ENCODE results near the gene KYAT1. TPM values are rescaled to one million over a fixed set of nuclear protein-coding genes. Genes with fewer than 3 reads are reported as not detected.
A peak's percentile ranks its signal among the peaks of the same experiment; 100 is the strongest.
"Not testable (repeated sequence)": the region's sequence is repeated elsewhere in the genome, so short reads cannot be mapped to it uniquely, and the experiment has no call there.

Gene KYAT1
- total RNA-seq, 1 experiment from 2014 or later: 11.7 TPM

DNA sequence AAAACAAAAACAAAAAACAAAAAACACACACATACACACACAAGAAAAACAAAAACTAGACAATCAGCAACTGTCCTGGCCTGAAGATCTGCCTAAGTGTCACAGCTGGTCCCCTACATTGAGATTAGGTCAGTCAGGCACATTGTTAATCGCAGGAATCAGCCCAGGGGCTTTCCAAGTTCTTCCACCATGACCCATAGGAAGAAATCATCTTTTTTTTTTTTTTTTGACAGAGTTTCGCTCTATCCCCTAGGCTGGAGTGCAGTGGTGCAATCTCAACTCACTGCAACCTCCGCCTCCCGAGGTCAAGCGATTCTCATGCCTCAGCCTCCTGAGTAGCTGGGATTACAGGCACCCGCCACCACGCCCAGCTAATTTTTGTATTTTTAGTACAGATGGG lies 38.6 kb downstream of the KYAT1 start:
- not testable (repeated sequence) for DNase-seq (ENCODE audit: extremely low read depth, low read depth)

DNA sequence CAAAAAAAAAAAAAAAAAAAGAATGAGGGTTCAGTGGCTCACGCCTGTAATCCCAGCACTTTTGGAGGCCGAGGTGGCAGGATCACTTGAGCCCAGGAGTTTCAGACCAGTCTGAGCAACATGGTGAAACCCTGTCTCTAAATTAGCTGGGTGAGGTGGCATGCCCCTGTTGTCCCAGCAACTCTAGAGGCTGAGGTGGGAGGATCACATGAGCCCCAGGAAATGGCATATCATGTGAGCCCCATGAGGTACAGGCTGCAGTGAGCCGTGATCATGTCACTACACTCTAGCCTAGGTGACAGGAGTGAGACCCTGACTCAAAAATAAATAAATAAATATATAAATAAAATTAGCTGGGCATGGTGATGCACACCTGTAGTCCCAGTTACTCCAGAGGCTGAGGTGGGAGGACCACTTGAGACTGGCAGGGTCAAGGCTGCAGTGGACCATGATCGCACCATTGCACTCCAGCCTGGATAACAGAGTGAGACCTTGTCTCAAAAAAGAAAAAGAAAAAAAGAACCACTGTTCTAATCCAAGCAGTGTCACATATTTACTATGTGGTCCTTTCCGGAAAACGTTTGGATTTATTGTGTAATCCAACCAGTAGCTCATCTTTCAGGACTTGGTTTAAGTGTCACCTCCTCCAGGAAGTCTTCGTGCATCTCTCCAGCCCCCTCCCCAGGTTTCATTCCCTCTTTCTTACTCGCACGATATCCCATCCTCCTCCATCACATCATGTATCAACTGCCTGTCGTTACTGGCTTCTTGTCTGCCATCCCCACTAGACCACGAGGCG lies 39.9 kb downstream of the KYAT1 start:
- DNase-seq (ENCODE audit: extremely low read depth, low read depth): no peak

DNA sequence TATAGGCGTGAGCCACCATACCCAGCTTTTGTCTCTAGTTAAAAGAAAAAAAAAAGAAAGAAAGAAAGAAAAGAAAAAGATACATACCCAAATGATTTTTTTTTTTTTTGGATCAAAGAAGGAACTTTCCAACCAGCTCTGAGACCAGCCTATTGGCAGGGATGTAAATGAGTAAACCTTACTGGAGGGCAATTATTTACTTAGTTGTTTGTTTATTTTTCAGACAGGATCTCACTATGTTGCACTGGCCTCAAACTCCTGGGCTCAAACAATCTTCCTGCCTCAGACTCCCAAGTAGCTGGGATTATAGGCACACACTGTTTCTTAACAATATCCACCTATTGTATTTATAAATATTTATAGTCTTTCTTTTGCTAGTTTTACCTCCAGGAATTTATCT lies 41.2 kb downstream of the KYAT1 start:
- no peak for DNase-seq (ENCODE audit: extremely low read depth, low read depth)

DNA sequence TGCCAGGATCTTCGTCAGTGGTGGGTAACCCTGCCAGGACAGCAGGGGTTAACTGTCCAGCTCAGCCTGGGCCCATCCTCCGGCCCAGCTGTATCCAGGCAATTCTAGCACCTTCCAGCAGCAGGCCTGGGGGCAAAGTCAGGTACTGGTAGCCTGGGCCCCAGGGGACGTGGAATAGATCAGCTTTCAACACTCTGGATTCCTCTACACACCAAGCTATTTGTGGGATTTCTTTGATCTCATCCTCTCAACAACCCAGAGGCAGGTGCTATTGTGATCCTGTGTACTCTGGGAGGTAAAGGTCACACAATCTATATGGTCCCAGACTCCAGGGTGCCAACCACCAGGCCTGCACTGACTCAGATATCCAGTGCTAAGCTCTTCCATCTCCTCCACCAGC lies 43.4 kb downstream of the KYAT1 start:
- DNase-seq (ENCODE audit: extremely low read depth, low read depth): no peak

DNA sequence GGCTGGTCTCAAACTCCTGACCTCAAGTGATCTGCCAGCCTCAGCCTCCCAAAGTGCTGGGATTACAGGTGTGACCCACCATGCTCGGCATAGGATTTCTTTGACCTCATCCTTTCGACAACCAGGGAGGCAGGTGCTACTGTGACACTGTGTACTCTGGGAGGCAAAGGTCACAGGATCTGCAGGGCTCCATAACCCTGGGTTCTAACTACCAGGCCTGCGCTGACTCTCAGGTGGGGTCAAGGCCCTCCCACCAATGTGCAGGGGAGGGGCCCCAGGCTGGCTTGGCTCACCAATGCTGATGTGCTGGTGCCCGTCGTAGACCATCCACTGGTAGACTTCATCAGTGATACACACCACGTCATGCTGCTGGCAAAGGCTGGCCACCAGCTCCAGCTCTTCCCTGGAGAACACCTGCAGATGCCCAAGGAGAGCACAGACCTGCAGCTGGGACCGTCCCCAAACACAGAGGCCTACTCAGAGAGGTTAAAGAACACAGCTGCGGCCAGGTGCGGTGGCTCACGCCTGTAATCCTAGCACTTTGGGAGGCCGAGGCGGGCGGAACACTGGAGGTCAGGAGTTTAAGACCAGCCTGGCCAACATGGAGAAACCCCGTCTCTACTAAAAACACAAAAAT lies 45.1 kb downstream of the KYAT1 start:
- no peak for DNase-seq (ENCODE audit: extremely low read depth, low read depth)

DNA sequence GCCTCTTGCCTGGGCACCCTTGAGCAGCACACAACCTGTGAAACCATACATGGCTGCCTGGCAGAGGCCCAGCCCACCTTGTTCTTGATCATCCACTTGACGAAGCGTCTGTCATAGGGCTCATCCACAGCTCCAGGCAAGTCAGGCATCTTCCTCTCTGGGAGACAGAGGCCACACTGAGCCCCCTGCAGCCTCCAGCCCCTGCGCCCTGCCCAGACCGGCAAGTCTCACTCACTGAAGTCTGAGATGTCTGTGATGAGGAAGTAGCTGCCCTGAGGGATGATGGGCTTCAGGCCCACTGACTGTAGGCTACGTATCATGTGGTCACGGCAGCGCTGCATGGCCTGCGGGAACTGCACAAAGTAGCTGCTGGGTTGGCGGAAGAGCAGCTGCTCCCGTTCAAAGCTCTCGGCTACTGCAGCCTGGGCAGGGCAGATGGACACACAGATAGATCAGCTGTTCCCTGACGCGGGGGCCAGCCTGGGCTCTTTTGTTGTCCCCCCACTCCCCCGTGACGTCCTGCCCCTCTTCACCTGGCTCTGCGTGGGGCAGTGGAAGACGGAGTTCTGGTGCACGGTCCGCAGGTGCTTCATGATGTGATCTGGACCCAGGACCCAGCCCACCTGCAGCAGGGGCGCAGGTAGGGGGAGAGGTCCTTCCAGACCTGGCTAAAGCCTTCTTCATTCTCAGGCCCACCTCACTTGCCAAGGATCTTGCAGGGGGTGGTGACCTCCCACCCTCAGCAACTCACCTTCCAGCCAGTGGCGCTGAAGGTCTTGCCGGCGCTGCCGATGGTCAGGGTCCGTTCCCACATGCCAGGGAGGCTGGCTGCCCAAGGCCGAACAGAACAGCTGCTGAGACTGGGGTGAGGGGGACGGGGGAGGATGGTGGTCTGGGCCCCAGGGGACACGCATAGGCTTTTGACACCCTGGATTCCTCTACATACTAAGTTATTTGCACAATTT lies 46.2 kb downstream of the KYAT1 start:
- DNase-seq (ENCODE audit: extremely low read depth, low read depth): no peak

DNA sequence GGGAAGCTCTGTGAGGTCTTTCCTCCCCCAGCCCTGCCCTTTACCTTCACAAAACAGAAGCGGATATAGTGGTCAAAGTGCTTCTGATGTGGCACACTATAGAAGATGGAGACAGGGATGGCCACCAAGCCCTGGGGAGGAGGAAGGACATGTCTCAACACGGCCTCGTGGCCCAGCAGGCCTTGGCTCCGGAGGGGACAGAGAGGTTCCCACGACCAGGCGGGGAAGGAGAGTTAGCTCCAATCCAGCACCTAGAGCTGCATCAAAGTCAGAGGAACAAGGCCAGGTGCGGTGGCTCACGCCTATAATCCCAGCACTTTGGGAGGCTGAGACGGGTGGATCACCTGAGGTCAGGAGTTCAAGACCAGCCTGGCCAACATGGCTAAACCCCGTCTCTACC lies 48.1 kb downstream of the KYAT1 start:
- no peak for DNase-seq (ENCODE audit: extremely low read depth, low read depth)

DNA sequence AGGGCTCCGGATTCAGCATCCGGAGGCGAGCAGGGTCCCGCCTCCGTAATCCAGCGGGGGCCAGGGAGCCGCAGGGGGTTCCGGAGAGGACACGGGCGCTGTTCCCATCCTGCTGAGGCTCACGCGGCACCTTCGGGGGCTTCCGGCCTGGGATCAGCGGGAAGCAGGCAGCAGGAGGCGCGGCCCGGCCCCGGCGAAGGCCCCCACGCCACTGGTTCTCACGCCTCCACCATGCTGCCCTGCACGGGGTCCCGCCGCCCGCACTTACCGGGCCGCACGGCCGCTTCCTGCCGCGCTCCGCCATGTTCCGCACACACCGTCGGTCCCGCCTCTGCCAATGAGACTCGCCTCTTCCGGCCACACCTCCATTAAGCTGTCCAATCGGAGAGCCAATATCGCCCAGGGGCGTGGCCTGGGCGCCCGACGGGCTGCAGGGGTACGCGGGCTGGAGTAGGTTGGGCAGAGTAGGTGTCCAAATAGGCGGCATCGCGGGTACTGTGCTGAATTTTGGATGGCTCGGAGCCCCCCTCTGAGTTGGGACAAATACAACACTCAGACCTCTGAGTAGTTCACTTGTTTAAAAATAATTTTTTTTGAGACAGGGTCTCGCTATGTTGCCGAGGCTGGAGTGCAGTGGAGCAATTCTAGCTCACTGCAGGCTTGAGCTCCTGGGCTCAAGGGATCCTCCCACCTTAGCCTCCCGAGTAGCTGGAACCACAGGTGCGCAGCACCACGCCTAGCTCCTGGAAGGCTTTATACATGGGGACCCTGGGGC lies 52.1 kb downstream of the KYAT1 start, which contains the start of gene SPOUT1:
TSS of gene SPOUT1 (minus strand) at position 318 of the 775 bp plus-strand sequence. CDS start at position 304, 14 bp downstream.
- DNase-seq (ENCODE audit: extremely low read depth, low read depth): peak; percentile 91

DNA sequence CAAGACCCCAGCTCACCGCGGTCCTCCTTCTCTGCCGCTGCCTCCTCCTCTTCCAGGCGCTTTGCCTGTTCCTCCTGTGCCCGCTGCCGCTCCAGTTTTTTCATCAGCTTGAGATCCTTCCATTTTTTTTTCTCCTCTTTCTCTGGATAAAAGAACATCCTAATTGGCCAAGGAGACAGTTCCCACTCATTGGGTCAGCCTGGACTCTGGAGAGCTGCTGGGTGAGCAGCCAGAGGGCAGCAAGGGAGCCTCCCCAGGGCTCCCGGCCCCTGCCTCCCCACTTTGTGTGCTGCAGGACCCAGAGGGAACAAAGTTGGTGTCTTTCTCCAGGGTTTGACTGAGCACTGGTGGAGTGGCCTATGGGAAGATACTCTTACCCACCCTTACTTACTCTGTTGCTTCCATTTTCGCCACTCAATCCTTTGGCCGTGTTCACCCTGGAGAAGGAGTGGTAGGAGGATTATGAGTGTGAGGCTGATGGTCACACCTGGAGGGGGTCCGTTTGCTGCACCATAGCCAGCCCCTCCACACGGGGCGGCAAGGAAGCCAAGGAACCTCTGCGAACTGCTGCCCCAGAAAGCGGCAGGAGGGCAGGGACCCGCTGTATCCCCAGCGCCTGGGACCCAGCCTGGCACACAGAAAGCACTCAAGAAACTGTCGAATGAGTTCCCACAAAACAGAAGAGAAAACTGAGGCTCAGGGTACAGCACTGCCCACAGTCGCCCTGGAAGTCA lies 52.9 kb downstream of the KYAT1 start:
- DNase-seq (ENCODE audit: extremely low read depth, low read depth): no peak

DNA sequence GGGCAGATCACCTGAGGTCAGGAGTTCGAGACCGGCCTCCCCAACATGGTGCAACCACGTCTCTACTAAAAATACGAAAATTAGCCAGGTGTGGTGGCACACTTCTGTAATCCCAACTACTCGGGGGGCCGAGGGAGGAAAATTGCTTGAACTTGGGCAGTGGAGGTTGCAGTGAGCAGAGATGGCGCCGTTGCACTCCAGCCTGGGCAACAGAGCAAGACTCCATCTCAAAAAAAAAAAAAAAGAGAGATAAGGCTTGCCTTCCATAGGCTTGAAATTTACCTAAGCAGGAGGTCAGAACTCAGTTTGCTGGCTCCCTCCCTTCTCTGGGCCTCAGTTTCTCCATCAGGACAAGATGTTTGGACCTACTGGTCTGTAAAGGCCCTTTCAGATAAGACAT lies 53.5 kb downstream of the KYAT1 start:
- no peak for DNase-seq (ENCODE audit: extremely low read depth, low read depth)

DNA sequence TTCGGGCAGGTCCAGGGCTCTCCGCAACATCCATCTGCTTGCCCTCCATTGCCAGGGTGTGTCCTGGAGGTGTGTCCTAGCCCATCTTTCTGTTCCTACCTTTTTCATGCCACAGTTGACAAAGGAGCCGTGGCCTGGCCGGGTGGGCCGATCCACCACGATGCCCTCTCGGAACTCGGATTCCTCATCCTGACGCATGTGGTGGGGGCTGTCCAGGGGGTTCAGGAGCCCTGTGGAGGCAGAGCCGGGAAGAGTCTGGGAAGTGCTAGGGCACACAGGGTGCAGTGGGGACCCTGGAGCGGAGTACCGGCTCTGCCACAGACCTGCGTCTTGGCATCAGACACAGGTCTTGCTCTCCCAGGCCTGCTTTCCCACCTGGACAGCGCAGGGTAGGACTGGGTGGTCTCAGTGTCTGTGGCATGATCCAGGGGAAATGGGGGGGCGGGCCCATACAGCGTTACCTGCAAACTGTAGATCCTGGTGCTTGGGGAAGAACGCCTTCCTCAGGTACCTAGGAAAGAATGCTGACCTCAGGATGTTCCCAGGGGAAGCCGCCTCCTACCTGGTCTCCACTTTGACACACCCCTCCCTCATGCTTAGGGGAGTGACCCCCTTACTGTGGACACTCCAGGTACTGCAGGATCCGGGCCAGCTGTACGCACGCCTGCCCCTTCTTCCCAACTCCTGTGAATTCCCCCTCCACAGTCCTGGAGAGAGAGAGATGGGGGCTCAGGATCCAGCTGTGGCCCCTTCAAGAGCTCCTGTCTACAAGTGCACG lies 55.6 kb downstream of the KYAT1 start:
- DNase-seq (ENCODE audit: extremely low read depth, low read depth): no peak

DNA sequence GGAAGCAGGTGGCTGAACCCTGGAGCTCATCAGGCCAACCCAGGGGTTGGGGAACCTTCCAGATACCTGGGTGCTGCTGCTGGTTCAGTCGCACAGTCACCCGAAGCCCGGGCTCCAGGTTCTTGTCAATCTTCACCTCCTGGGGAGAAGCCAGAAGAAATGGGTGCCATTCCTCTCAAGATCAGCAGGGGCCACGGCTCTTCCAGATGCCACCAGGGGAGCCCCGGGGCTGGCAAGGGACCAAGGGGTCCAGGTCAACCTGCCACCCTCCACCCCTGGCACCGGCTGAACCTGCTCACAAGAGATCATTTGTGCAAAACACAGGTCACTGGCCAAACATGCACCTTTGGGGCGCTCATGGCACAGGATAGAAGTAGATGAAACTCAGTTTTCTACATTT lies 56.8 kb downstream of the KYAT1 start:
- no peak for DNase-seq (ENCODE audit: extremely low read depth, low read depth)

DNA sequence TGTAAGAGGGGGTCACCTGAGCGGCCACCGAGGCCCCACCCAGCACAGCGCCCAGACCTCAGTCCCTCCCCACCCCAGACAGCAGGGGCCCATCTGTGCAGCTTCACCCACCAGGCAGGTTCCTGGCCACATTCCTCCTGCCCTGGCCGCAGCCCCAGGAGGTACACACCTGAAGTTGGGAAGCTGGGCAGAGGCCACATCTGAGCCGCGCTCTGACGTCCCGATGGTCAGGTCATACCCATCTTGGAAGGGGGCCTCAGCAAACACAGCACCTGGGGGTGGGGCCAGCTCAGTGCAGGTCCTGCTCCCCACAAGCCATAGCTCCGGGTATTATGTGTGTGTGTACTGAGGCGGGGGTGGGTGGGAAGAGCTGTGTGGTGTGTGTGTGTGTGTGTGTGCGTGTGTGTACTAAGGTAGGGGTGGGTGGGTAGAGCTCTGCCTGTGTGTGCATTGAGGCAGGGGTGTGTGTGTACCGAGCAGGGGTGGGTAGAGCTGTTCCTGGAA lies 57.8 kb downstream of the KYAT1 start:
- DNase-seq (ENCODE audit: extremely low read depth, low read depth): no peak

DNA sequence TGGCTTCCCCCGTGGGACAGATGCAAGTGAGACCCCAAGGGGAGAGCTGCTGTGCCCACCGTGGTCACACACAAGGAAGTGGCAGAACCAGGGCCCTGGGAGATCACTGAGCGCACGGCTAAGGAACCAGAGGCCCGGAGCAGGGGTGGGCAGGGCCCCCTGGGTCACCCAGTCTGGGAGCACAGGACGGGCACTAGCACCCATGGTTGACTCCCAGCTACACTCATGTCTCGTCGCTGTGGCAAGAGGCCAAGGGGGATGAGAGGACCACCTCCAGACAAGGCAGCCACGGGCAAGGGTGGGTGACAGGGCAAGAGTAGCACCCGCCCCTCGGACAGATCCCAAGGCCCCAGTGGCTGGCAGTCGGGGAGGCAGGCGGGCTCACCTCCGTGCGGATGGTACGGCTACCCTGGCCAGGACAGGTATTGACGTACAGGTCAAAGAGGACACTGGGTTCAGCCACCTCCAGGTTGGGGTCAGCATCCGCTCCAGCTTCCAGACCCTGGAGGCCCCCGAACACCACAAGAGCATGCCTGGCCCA lies 58.3 kb downstream of the KYAT1 start:
- DNase-seq (ENCODE audit: extremely low read depth, low read depth): no peak

DNA sequence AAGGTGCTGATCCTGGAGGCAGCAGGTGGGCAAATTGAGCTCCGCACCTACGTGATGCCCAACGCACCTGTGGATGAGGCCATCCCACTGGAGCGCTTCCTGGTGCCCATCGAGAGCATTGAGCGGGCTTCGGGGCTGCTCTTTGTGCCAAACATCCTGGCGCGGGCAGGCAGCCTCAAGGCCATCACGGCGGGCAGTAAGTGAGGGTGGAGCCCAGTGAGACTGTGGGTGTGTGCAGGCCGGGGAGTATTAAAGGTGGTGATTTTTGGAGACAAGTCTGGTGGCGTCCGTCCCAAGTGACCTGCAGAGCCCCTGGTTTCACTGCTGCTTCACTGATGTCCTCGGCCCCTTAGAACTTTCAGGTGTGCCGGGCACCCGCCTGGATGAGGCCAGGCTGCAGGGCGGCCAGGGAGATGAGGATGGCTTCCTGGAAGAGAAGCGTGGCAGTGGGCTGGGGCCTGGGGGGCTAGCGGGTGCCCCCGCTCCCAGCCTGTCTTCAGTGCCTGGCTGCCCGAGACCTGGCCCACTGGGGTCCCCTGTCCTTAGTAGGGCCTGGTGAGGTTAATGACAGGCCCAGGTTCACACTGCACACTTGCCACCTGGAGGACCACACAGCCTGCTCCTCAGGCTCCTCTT lies 59.2 kb downstream of the KYAT1 start:
- DNase-seq (ENCODE audit: extremely low read depth, low read depth): no peak

DNA sequence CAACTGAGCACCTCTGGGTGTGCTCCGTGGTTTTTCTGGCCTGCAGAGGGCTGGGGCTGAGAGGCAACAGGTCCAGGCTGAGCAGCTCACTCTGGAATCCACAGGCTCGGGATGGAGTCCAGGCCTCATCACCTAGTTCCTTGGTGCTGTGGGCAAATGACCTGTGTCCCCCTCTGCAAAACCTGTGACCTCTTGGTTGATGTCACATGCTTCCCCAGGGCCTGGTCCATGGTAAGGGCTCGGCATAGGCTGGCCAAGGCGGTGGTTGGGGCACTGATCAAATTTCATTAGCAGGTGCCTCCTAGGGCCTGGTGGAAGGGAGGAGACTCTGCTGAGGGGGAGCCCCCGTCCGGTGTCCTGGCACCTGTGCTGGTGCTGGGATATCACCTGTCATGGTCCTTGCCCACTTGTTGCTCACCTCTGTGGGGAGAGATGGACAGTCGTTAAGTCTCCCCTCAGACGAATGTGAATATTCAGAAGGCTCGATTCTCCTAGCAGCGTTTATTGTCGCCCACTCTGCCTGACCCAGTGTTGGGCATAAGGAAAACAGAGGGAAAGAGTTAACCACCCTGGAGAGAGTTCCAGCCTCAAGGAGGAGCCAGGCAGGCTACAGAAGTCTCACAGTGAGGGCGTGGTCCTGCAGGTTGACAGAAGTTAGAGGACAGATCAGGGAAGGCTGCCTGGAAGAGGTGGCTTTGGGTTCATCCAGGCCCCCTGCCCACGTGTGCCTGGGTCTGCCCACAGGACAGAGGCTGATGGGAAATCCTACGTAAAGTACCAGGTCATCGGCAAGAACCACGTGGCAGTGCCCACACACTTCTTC lies 60.0 kb downstream of the KYAT1 start:
- no peak for DNase-seq (ENCODE audit: extremely low read depth, low read depth)

Data from NCI-H460 (cell line).